HG03521 (cell line): Measurements from ENCODE around the gene NUP98.
"Not testable (repeated sequence)": the region's sequence is repeated elsewhere in the genome, so short reads cannot be mapped to it uniquely, and the experiment has no call there.

ENCODE experiments used
- ATAC-seq: cut with Tn5 transposase; IDR thresholded peaks from one replicate; pipeline ENCODE4 v1.9.1; 2021; ENCODE audit warnings: mild to moderate bottlenecking, moderate library complexity; ENCODE audit not compliant: unreplicated experiment

The NUP98 gene

GRCh38 chr11:3645552-3645951 lies 151.8 kb downstream of the NUP98 start:
- ATAC-seq = no peak

- no peak for ATAC-seq
Observed at GRCh38 chr11:3644817-3645235, 152.5 kb downstream of the NUP98 start, which contains the start of gene ART1. ART1 (plus strand) TSS chr11:3645128; CDS start chr11:3659214, 14,086 bp downstream.

GRCh38 chr11:3643102-3643546 lies 154.2 kb downstream of the NUP98 start:
- ATAC-seq = not testable (repeated sequence)

GRCh38 chr11:3642071-3642951 lies 155.0 kb downstream of the NUP98 start:
- ATAC-seq = no peak

- no peak for ATAC-seq
Observed at GRCh38 chr11:3641701-3642070, 155.7 kb downstream of the NUP98 start, which contains the start of gene ART5. ART5 (minus strand) TSS chr11:3641992; CDS start chr11:3641862, 130 bp downstream.

- ATAC-seq = no peak
Observed at GRCh38 chr11:3641191-3641590, 156.2 kb downstream of the NUP98 start.

- no peak for ATAC-seq
Observed at GRCh38 chr11:3639841-3640240, 157.5 kb downstream of the NUP98 start.

- ATAC-seq = no peak
Observed at GRCh38 chr11:3638513-3638912, 158.8 kb downstream of the NUP98 start.

- no peak for ATAC-seq
Observed at GRCh38 chr11:3637201-3637600, 160.2 kb downstream of the NUP98 start.

- no peak for ATAC-seq
Observed at GRCh38 chr11:3635641-3636375, 161.5 kb downstream of the NUP98 start.

- ATAC-seq = no peak
Observed at GRCh38 chr11:3632070-3632660, 165.2 kb downstream of the NUP98 start.

- ATAC-seq = no peak
Observed at GRCh38 chr11:3631331-3631730, 166.0 kb downstream of the NUP98 start.

- ATAC-seq = no peak
Observed at GRCh38 chr11:3627291-3627690, 170.1 kb downstream of the NUP98 start.

GRCh38 chr11:3626250-3626960 lies 170.9 kb downstream of the NUP98 start:
- ATAC-seq = no peak
